Smooth muscle cell (in vitro differentiated cells): ENCODE data around the gene CHRM4. TPM values are rescaled to one million over a fixed set of nuclear protein-coding genes. Genes with fewer than 3 reads are reported as not detected.
A peak's percentile ranks its signal among the peaks of the same experiment; 100 is the strongest.
"Not testable (repeated sequence)": the region's sequence is repeated elsewhere in the genome, so short reads cannot be mapped to it uniquely, and the experiment has no call there.

ENCODE experiments used
- DNase-seq: peaks from one replicate; lab custom pipeline; 2025; ENCODE audit not compliant: unreplicated experiment; lab: John Stamatoyannopoulos, UW
- H2AFZ ChIP-seq: fragments of 200-600 bp; sonication (generic); 2 replicates; pipeline ENCODE4 v1.6.0; 2016; ENCODE audit warnings: antibody characterized with exemption, low read depth, mild to moderate bottlenecking
- H3F3A ChIP-seq: fragments of 200-600 bp; sonication (generic); 2 replicates; pipeline ENCODE4 v1.6.0; 2017; ENCODE audit warnings: antibody characterized with exemption, low read depth
- H3K27ac ChIP-seq: fragments of 200-600 bp; sonication (generic); 2 replicates; pipeline ENCODE4 v1.5.1; 2016; ENCODE audit warnings: low read depth, mild to moderate bottlenecking
- H3K27me3 ChIP-seq: fragments of 200-600 bp; sonication (generic); 2 replicates; pipeline ENCODE4 v1.6.1; 2016; ENCODE audit warnings: low read depth, mild to moderate bottlenecking
- H3K36me3 ChIP-seq: fragments of 200-600 bp; sonication (generic); 2 replicates; pipeline ENCODE4 v1.5.1; 2016; ENCODE audit warnings: low read depth
- H3K4me1 ChIP-seq: fragments of 200-600 bp; sonication (generic); 2 replicates; pipeline ENCODE4 v1.5.1; 2016; ENCODE audit warnings: low read depth
- H3K4me2 ChIP-seq: fragments of 200-600 bp; sonication (generic); 2 replicates; pipeline ENCODE4 v1.6.0; 2016; ENCODE audit warnings: mild to moderate bottlenecking
- H3K4me3 ChIP-seq: fragments of 200-600 bp; sonication (generic); 2 replicates; pipeline ENCODE4 v1.5.1; 2016; ENCODE audit warnings: mild to moderate bottlenecking
- H3K79me2 ChIP-seq: fragments of 200-600 bp; sonication (generic); 2 replicates; pipeline ENCODE4 v1.6.0; 2016; ENCODE audit warnings: low read depth, mild to moderate bottlenecking
- H3K9ac ChIP-seq: fragments of 200-600 bp; sonication (generic); 2 replicates; pipeline ENCODE4 v1.6.0; 2016; ENCODE audit warnings: low read depth
- H3K9me3 ChIP-seq: fragments of 200-600 bp; sonication (generic); replicated peaks from 2 replicates; pipeline ENCODE4 v1.5.1; 2016; ENCODE audit warnings: low read depth
- H4K20me1 ChIP-seq: fragments of 200-600 bp; sonication (generic); 2 replicates; pipeline ENCODE4 v1.6.0; 2016; ENCODE audit warnings: low read depth
- WGBS: methylation state at CpG from one replicate; pipeline ENCODE4 v1.1.7; 2016; ENCODE audit warnings: low lambda C conversion rate; 5-methylcytosine and 5-hydroxymethylcytosine counted together
- polyA plus RNA-seq: library from polyadenylated mRNA; unstranded; fragments of >200 nt; fragmentation: Nextera tagmentation; extraction: Ambion mirVana; gene quantifications from 2 replicates; pipeline ENCODE4 v1.2.1, GENCODE V29; 2016
- total RNA-seq: library from RNA; depleted of rRNA; stranded (reverse); fragments of >200 nt; gene quantifications from 2 replicates; pipeline ENCODE4 v1.2.3, GENCODE V29; 2014
- TF ChIP-seq, protein P1 (sequence below): fragments of 200-600 bp; sonication (generic); IDR thresholded peaks from 2 replicates; pipeline ENCODE4 v1.5.1; 2017; ENCODE audit warnings: borderline replicate concordance, mild to moderate bottlenecking, antibody characterized with exemption; ENCODE audit not compliant: insufficient read depth, poor library complexity, severe bottlenecking

The CHRM4 gene
- total and polyA plus RNA-seq, 2 experiments from 2014 or later: 4.7 to 20.0 TPM

DNA sequence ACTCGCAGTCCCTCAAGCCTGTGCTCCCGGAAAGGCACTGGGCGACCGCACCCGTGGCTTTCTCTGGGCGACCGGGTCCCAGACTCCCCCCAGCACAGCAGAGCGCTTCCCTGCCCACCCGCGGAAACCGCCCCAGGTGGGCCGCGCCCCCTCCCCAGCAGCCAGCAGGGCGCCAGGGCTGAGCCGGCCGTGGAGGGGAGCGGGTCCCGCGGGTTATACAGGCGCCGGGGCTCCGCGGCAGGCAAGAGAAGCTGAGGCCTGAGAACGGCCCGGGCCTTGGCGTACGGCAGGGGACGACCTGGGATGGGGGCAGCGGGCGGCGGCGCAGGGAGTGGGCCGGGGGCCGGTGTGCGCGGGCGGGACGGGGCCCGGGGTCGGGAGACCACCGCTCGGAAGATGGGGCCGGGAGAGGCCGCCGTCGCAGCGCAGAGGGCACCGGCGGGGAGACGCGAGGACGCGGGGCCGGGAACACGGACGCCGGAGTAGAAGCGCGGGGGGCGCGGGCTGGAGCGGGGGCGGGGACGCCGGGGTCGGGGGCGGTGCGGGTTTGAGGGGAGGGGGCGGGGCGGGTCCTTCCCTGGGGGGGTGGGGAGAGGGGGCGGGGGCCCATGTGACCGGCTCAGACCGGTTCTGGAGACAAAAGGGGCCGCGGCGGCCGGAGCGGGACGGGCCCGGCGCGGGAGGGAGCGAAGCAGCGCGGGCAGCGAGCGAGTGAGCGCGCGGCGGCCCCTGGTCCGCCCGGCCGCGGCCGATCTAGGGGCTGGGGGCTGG, 10.3 kb downstream of the CHRM4 start, which contains the start of gene MDK:
TSS of gene MDK (plus strand) at position 622 of the 771 bp plus-strand sequence. CDS start 389 bp downstream, outside the sequence.
- Histone ChIP-seq H3K4me2 (peak within 1 kb of the TSS; percentile 100), H3K9ac (peak within 1 kb of the TSS; percentile 83), H3K4me1 (peaks cover 8% of the 10 kb centered on the region), H2AFZ (no peak within 1 kb of the TSS), H3K9me3 (no peaks in the 10 kb centered on the region), H3K27ac (peak within 1 kb of the TSS; percentile 76), H3F3A (peaks cover 3% of the 10 kb centered on the region), H3K36me3 (no peaks in the 10 kb centered on the region), H4K20me1 (peaks cover 11% of the 10 kb centered on the region), H3K4me3 (peak within 1 kb of the TSS; percentile 78), H3K79me2 (no peaks in the 10 kb centered on the region), H3K27me3 (no peaks in the 10 kb centered on the region)
- TF ChIP-seq, protein P1, sequence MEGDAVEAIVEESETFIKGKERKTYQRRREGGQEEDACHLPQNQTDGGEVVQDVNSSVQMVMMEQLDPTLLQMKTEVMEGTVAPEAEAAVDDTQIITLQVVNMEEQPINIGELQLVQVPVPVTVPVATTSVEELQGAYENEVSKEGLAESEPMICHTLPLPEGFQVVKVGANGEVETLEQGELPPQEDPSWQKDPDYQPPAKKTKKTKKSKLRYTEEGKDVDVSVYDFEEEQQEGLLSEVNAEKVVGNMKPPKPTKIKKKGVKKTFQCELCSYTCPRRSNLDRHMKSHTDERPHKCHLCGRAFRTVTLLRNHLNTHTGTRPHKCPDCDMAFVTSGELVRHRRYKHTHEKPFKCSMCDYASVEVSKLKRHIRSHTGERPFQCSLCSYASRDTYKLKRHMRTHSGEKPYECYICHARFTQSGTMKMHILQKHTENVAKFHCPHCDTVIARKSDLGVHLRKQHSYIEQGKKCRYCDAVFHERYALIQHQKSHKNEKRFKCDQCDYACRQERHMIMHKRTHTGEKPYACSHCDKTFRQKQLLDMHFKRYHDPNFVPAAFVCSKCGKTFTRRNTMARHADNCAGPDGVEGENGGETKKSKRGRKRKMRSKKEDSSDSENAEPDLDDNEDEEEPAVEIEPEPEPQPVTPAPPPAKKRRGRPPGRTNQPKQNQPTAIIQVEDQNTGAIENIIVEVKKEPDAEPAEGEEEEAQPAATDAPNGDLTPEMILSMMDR: no peak
- no peak for DNase-seq
- WGBS: 0% methylated on average over 22 of the region's 96 CpGs

DNA sequence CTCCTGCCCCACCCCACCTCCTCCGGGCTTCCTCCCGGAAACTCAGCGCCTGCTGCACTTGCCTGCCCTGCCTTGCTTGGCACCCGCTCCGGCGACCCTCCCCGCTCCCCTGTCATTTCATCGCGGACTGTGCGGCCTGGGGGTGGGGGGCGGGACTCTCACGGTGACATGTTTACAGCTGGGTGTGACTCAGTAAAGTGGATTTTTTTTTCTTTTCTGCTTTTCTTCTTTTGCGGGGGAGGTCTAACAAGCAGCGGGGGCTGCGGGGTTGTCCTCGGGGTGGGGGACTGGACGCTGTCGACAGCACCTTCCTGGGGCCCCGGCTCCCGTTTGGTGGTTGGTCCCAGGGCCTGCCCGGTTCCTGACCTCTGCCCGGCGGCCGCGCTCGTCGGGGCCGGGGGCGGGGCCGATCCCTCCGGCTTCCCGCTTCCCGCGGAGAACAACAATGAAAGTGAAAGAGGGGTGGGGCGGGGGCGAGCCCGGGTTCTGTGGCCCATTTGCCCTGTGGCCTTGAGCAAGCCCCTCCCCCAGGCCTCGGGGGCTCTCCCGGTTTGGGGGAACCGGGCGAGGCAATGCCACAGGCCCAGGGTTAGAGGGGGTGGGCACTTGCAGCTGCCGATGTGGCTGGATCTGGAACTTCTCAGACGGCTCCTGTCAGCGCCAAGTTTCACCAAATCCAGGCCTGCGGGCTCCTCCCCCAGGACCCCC, 11.1 kb downstream of the CHRM4 start:
- no peak for DNase-seq
- TF ChIP-seq, protein P1: no peak
- Histone ChIP-seq H3K9ac (peak overlapping the region; percentile 83), H2AFZ (no peak overlapping the region), H3K4me1 (peaks cover 8% of the 10 kb centered on the region), H3K4me2 (peak overlapping the region; percentile 100), H3K27ac (peak overlapping the region; percentile 76), H3K4me3 (peak overlapping the region; percentile 78), H3K27me3 (no peaks in the 10 kb centered on the region), H4K20me1 (peaks cover 11% of the 10 kb centered on the region), H3K9me3 (no peaks in the 10 kb centered on the region), H3K79me2 (no peaks in the 10 kb centered on the region), H3F3A (peaks cover 3% of the 10 kb centered on the region), H3K36me3 (no peaks in the 10 kb centered on the region)
- 1% methylated on average over 35 of the region's 45 CpGs for WGBS

DNA sequence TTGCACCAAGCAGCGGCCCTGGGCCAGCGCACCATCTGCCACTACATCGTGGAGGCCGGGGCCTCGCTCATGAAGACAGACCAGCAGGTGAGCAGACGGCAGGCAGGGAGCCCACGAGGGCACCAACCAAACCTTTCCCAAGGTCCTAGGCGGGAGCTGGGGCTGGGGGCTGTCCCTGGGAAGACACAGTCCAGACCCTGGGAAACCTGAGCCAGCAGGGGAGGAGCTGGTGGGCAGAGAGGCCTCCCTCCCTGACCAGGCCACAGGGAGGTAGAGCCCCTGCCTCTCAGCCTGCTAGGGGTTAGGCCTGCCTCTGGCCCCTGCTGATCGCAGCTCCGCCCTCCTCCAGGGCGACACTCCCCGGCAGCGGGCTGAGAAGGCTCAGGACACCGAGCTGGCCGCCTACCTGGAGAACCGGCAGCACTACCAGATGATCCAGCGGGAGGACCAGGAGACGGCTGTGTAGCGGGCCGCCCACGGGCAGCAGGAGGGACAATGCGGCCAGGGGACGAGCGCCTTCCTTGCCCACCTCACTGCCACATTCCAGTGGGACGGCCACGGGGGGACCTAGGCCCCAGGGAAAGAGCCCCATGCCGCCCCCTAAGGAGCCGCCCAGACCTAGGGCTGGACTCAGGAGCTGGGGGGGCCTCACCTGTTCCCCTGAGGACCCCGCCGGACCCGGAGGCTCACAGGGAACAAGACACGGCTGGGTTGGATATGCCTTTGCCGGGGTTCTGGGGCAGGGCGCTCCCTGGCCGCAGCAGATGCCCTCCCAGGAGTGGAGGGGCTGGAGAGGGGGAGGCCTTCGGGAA, 11.9 kb downstream of the CHRM4 start:
- not testable (repeated sequence) for H2AFZ ChIP-seq, H3K9me3 ChIP-seq, H3K27me3 ChIP-seq, H3K9ac ChIP-seq, H3K36me3 ChIP-seq, H3K79me2 ChIP-seq, DNase-seq, H3K4me1 ChIP-seq, H3F3A ChIP-seq
- Histone ChIP-seq H4K20me1 (peaks cover 11% of the 10 kb centered on the region), H3K4me2 (peak overlapping the region; percentile 100), H3K27ac (peak overlapping the region; percentile 76), H3K4me3 (peak overlapping the region; percentile 78)
- WGBS: 22% methylated on average over 32 of the region's 36 CpGs
